Fibroblast of skin of back (primary cell): ENCODE data around the gene MAP1B.

Experiments used
- DNase-seq: peaks from one replicate; pipeline ENCODE4 v3.0.0-alpha.2; 2013

Gene MAP1B

DNA sequence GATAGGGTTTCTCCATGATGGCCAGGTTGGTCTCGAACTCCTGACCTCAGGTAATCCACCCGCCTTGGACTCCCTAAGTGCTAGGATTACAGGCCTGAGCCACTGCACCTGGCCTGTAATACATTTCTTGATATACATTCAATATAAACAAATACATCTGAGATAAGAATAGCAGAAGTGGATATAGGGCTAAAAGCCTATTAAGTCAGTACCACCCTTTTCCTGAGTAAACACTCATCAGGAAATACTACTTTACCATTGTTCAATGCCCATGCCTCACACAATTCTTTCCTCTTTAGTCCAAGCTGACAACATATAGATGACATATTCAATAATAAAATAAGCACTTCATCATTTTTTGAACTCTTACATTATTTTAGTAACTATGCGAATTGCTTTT is 148.0 kb downstream of the MAP1B start:
- no peak for DNase-seq

DNA sequence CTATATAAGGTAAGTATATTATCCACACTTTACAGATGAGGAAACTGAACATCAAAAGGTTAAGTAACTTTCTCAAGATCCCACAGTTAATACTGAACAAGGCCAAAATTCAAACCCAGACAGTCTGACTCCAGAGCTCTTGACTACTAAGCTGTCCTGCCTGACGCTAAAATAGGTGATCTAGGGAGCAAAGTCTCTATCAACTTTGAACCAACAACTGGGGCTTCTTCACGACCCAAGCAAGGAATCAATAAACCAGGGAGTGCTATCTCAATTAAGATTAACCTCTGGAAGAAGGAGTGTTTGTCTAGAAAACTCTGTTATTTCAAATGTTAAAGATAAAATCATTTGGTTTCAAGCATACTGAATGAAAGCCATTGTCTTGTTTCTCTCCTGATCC is 148.4 kb downstream of the MAP1B start:
- no peak for DNase-seq

DNA sequence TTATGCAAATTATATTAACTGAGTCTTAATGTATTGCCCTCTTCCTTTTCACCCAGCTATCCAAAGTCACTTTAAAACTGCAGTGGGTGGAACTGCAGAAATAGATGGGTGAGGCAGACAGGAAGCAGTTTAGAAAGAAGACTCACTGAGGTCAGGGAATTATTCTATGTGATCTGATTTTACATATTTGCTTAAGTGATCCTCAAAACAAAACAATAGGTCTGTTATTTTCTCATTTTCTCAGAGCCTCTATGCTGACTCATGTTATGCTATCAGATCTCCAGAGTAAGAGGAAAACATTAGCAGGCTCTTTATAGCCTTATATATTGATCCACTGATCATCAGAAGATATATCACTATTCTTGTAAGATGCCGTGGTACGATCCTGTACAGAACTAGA is 149.3 kb downstream of the MAP1B start:
- DNase-seq, result peak; percentile 49
